Measurements from ENCODE around the gene MAP3K12. TPM values are rescaled to one million over a fixed set of nuclear protein-coding genes. Genes with fewer than 3 reads are reported as not detected.

MAP3K12 gene
- total and polyA plus RNA-seq, 2 of the 4 experiments (the other 2 are of a cell fraction), result 29.0 to 52.5 TPM

DNA sequence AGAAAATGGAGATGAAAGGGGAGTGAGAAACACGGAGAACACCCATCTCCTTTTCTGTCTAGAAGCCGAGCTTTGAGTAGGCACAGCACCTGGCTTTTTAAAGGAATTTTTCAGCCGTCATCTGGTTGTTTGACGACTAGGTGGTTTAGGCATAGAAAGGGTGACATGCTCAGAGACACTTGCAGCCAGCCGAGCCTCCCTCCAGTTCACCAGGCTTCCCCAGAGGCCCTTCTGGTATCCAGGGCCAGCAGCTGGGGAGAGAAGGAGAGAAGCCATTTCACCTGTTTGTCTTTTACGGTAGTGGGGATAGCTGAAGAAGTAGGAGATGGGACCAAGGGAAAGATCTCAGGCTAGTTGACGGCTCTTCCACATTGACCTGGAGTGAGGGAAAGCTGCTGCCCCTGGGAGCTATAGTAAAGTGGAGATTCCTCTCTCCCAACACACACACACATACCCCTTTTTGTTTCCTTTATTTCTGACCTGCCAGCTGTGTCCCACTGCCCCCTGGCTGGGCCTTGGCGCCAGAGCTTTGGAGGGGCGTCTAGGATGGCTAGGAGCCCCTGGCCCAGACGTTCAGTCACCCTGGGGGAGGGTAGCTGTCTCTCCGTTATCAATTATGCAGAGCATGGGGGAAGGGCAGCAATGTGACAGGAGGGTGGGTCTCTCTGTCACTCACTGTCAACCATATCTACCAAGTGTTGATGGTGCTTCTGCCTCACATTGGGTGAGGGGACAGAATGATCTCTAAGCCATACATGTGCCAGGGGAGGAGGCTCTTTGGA is 5.5 kb downstream of the MAP3K12 start (continued):
- TF ChIP-seq, protein P1, sequence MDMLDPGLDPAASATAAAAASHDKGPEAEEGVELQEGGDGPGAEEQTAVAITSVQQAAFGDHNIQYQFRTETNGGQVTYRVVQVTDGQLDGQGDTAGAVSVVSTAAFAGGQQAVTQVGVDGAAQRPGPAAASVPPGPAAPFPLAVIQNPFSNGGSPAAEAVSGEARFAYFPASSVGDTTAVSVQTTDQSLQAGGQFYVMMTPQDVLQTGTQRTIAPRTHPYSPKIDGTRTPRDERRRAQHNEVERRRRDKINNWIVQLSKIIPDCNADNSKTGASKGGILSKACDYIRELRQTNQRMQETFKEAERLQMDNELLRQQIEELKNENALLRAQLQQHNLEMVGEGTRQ (IDR thresholded peaks at IDR 0.05; ENCODE audit: low read depth, low read length), result no peak

Measured in IMR-90 (cell line).